B cell (primary cell): ENCODE results near the gene FSTL5.
"Not testable (repeated sequence)": the region's sequence is repeated elsewhere in the genome, so short reads cannot be mapped to it uniquely, and the experiment has no call there.

Source experiments
- CTCF ChIP-seq: fragments of 200-600 bp; IDR thresholded peaks from one replicate; pipeline ENCODE4 v1.8.0; 2022; ENCODE audit warnings: antibody characterized with exemption, mild to moderate bottlenecking
- EZH2 ChIP-seq: IDR thresholded peaks from 2 replicates; pipeline ENCODE4 v1.6.1; 2012; ENCODE audit warnings: borderline replicate concordance, low read depth, mild to moderate bottlenecking, moderate library complexity, low read length; ENCODE audit not compliant: insufficient read depth, poor library complexity, severe bottlenecking

- TF ChIP-seq CTCF, EZH2: not testable (repeated sequence)
These were observed 39.7 kb upstream of the FSTL5 start for GRCh38 chr4:162203478-162203877.
